Thoracic aorta (tissue), 2 donors: Measurements from ENCODE around the gene ZDHHC11. TPM values are rescaled to one million over a fixed set of nuclear protein-coding genes. Genes with fewer than 3 reads are reported as not detected.
"Not testable (repeated sequence)": the region's sequence is repeated elsewhere in the genome, so short reads cannot be mapped to it uniquely, and the experiment has no call there.

Source experiments
- ATAC-seq: fragments of 150-250 bp; one replicate; pipeline ENCODE4 v1.8.0; 2017; ENCODE audit warnings: low read depth; ENCODE audit not compliant: insufficient number of reproducible peaks, low FRiP score
- DNase-seq: peaks from one replicate; pipeline ENCODE4 v3.0.0-alpha.2; 2020; ENCODE audit warnings: low spot score
- H3K27ac ChIP-seq, 2 donors: fragments of 200-600 bp; sonication (generic); 1 replicate in 1 of 2; 2 replicates in 1 of 2; pipeline ENCODE4 v1.5.1; 2016; ENCODE audit warnings: mild to moderate bottlenecking in 2 of 2, moderate library complexity in 2 of 2
- H3K27me3 ChIP-seq: fragments of 200-600 bp; sonication (generic); replicated peaks from 2 replicates; pipeline ENCODE4 v1.6.0; 2016; ENCODE audit warnings: mild to moderate bottlenecking; ENCODE audit not compliant: insufficient read depth
- H3K36me3 ChIP-seq: fragments of 200-600 bp; sonication (generic); one replicate; pipeline ENCODE4 v1.5.1; 2016
- H3K4me1 ChIP-seq, 2 donors: fragments of 200-600 bp; sonication (generic); 1 replicate in 1 of 2; 2 replicates in 1 of 2; pipeline versions ENCODE4 v1.5.1 to v1.6.0; 2016; ENCODE audit warnings: low read depth in 2 of 2, mild to moderate bottlenecking in 1 of 2; ENCODE audit not compliant: control insufficient read depth in 1 of 2
- H3K4me3 ChIP-seq: fragments of 200-600 bp; sonication (generic); 2 replicates; pipeline ENCODE4 v1.5.1; 2016; ENCODE audit warnings: mild to moderate bottlenecking
- H3K9me3 ChIP-seq: fragments of 200-600 bp; sonication (generic); 2 replicates; pipeline ENCODE4 v1.5.1; 2016
- CTCF ChIP-seq: fragments of 200-600 bp; sonication (generic); IDR thresholded peaks from one replicate; pipeline ENCODE4 v1.5.1; 2019; ENCODE audit warnings: antibody characterized with exemption
- total RNA-seq, 2 donors: library from RNA; depleted of rRNA; stranded (reverse); fragments of >200 nt; gene quantifications; one replicate each; pipeline versions ENCODE4 v1.1.0 to v1.2.3, GENCODE V29; 2016

The ZDHHC11 gene
- total RNA-seq, 2 donors from 2014 or later, result 4.2 to 5.6 TPM

GRCh38 chr5:756171-756570 lies 94.6 kb downstream of the ZDHHC11 start:
- no peaks in the 10 kb centered on the region for H3K4me1 ChIP-seq
- no peaks in the 10 kb centered on the region for H3K36me3 ChIP-seq
- H3K27me3 ChIP-seq, result no peaks in the 10 kb centered on the region
- DNase-seq (no peak), ATAC-seq (no peak)
- H3K27ac ChIP-seq, result no peak overlapping the region
- H3K4me3 ChIP-seq, result no peak overlapping the region
- TF ChIP-seq CTCF, result no peak
- no peaks in the 10 kb centered on the region for H3K9me3 ChIP-seq

DNA sequence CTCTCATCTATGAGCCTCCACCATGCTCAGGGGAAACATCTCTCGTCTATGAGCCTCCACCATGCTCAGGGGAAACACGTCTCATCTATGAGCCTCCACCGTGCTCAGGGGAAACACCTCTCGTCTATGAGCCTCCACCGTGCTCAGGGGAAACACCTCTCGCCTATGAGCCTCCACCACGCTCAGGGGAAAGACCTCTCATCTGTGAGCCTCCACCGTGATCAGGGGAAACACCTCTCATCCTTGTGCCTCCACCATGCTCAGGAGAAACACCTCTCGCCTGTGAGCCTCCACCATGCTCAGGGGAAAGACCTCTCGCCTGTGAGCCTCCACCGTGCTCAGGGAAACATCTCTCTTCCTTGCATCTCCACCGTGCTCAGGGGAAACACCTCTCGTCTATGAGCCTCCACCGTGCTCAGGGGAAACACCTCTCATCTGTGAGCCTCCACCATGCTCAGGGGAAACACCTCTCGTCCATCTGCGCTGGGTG lies 96.6 kb downstream of the ZDHHC11 start:
- H3K4me1 ChIP-seq, ATAC-seq, DNase-seq, H3K4me3 ChIP-seq, H3K9me3 ChIP-seq, H3K27me3 ChIP-seq, H3K36me3 ChIP-seq, H3K27ac ChIP-seq: not testable (repeated sequence)

DNA sequence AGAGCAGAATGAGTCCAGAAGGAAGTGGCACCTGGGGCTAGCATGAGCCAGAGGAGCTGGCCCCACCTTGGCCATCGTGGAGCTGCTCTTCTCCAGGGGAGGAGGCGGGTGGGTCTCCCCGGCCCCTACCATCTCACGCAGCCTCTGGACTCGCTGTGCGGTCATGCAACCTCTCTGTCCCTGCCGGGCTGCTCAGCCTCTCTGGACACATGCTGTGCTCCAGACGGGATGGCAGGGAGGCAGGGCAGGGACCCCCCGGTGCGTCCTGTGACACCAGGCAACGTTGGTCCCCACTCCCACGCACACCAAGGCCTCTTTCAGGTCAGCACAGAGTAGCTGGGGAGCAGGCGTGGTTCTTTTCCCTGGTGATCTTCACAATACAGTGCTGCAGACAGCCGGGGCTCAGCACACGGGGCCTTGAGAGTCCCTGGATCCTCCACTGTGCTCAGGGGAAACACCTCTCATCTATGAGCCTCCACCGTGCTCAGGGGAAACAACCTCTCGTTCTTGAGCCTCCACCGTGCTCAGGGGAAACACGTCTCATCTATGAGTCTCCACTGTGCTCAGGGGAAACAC lies 97.1 kb downstream of the ZDHHC11 start:
- not testable (repeated sequence) for H3K36me3 ChIP-seq, H3K27ac ChIP-seq, H3K9me3 ChIP-seq, H3K4me3 ChIP-seq, ATAC-seq, H3K4me1 ChIP-seq, H3K27me3 ChIP-seq, DNase-seq

GRCh38 chr5:752532-753115 lies 98.2 kb downstream of the ZDHHC11 start:
- H3K36me3 ChIP-seq, DNase-seq, H3K4me3 ChIP-seq, H3K9me3 ChIP-seq, H3K27ac ChIP-seq, H3K27me3 ChIP-seq, ATAC-seq, H3K4me1 ChIP-seq: not testable (repeated sequence)

- ATAC-seq, DNase-seq: not testable (repeated sequence)
These were observed 98.8 kb downstream of the ZDHHC11 start for GRCh38 chr5:751992-752391.

GRCh38 chr5:751496-751895 lies 99.3 kb downstream of the ZDHHC11 start:
- Histone ChIP-seq H3K4me1 (no peaks in the 10 kb centered on the region), H3K36me3 (no peaks in the 10 kb centered on the region), H3K9me3 (no peaks in the 10 kb centered on the region), H3K4me3 (no peak overlapping the region), H3K27me3 (no peaks in the 10 kb centered on the region), H3K27ac (no peak overlapping the region)
- no peak for TF ChIP-seq CTCF
- no peak for ATAC-seq
- DNase-seq, result no peak

More at GRCh38 chr5:751992-752391, 98.8 kb downstream of the ZDHHC11 start:
- not testable (repeated sequence) for H3K4me3 ChIP-seq, H3K4me1 ChIP-seq, H3K9me3 ChIP-seq, H3K36me3 ChIP-seq, H3K27ac ChIP-seq, H3K27me3 ChIP-seq

- not testable (repeated sequence) for DNase-seq, ATAC-seq, H3K27me3 ChIP-seq, H3K4me3 ChIP-seq, H3K36me3 ChIP-seq, H3K4me1 ChIP-seq, H3K27ac ChIP-seq, H3K9me3 ChIP-seq
These were observed 100.6 kb downstream of the ZDHHC11 start for GRCh38 chr5:750226-750625.
